CD4-positive, alpha-beta T cell treated with Interleukin-21 for 1 hour (primary cell): ENCODE data around the gene CYP11A1.
"Not testable (repeated sequence)": the region's sequence is repeated elsewhere in the genome, so short reads cannot be mapped to it uniquely, and the experiment has no call there.

Experiments used
- DNase-seq: peaks from one replicate; pipeline ENCODE4 v3.0.0-alpha.2; 2020

CYP11A1 gene

GRCh38 chr15:74373731-74374647, 6.5 kb upstream of the CYP11A1 start:
- DNase-seq: peak; percentile 95

GRCh38 chr15:74373056-74373650, 5.7 kb upstream of the CYP11A1 start:
- no peak for DNase-seq

GRCh38 chr15:74370471-74370870, 3.0 kb upstream of the CYP11A1 start:
- DNase-seq: no peak

- DNase-seq: no peak
Observed at GRCh38 chr15:74369756-74370155, 2.3 kb upstream of the CYP11A1 start.

- DNase-seq: no peak
Observed at GRCh38 chr15:74369084-74369745, 1.8 kb upstream of the CYP11A1 start.

GRCh38 chr15:74368121-74368520, 675 bp upstream of the CYP11A1 start:
- DNase-seq: no peak

- no peak for DNase-seq
Observed at GRCh38 chr15:74365598-74366445, 1.6 kb downstream of the CYP11A1 start.

GRCh38 chr15:74364936-74365597, 2.4 kb downstream of the CYP11A1 start:
- no peak for DNase-seq

- DNase-seq: no peak
Observed at GRCh38 chr15:74362482-74362881, 5.0 kb downstream of the CYP11A1 start.

GRCh38 chr15:74360855-74361254, 6.6 kb downstream of the CYP11A1 start:
- DNase-seq: not testable (repeated sequence)

- DNase-seq: not testable (repeated sequence)
Observed at GRCh38 chr15:74359376-74359775, 8.1 kb downstream of the CYP11A1 start.

GRCh38 chr15:74357514-74357913, 9.9 kb downstream of the CYP11A1 start:
- DNase-seq: not testable (repeated sequence)

GRCh38 chr15:74356050-74356449, 11.4 kb downstream of the CYP11A1 start:
- not testable (repeated sequence) for DNase-seq

GRCh38 chr15:74353992-74354391, 13.5 kb downstream of the CYP11A1 start:
- not testable (repeated sequence) for DNase-seq

GRCh38 chr15:74352393-74352910, 15.0 kb downstream of the CYP11A1 start:
- DNase-seq: no peak

GRCh38 chr15:74351670-74352069, 15.8 kb downstream of the CYP11A1 start:
- no peak for DNase-seq

GRCh38 chr15:74350295-74351275, 16.9 kb downstream of the CYP11A1 start:
- no peak for DNase-seq

- DNase-seq: no peak
Observed at GRCh38 chr15:74349241-74349778, 18.1 kb downstream of the CYP11A1 start.

GRCh38 chr15:74347757-74348250, 19.6 kb downstream of the CYP11A1 start:
- no peak for DNase-seq

- no peak for DNase-seq
Observed at GRCh38 chr15:74345051-74345450, 22.4 kb downstream of the CYP11A1 start.
